ENCODE data around the gene ARL3. TPM values are rescaled to one million over a fixed set of nuclear protein-coding genes. Genes with fewer than 3 reads are reported as not detected.
"Not testable (repeated sequence)": the region's sequence is repeated elsewhere in the genome, so short reads cannot be mapped to it uniquely, and the experiment has no call there.

The ARL3 gene
- total and polyA plus RNA-seq, 2 donors: 8.5 to 17.4 TPM

GRCh38 chr10:102744374-102745051 is 30.3 kb upstream of the ARL3 start:
- DNase-seq (ENCODE audit: extremely low spot score): no peak
- H3K4me1 ChIP-seq (ENCODE audit: insufficient read depth): peaks cover 2% of the 10 kb centered on the region
- 9% methylated on average over 9 of the region's 9 CpGs for WGBS
- H3K36me3 ChIP-seq (ENCODE audit: insufficient read depth): no peaks in the 10 kb centered on the region
- peak overlapping the region; percentile 80 for H3K4me3 ChIP-seq (ENCODE audit: low read depth, low read length)
- peak overlapping the region; percentile 77 for H3K27ac ChIP-seq (ENCODE audit: low read depth)

- peak within 1 kb of the TSS; percentile 80 for H3K4me3 ChIP-seq (ENCODE audit: low read depth, low read length)
- no peaks in the 10 kb centered on the region for H3K36me3 ChIP-seq (ENCODE audit: insufficient read depth)
- H3K27ac ChIP-seq (ENCODE audit: low read depth): peak within 1 kb of the TSS; percentile 77
- DNase-seq (ENCODE audit: extremely low spot score): peak; percentile 99
- under 1% methylated on average over 37 of the region's 37 CpGs for WGBS
- H3K4me1 ChIP-seq (ENCODE audit: insufficient read depth): peaks cover 2% of the 10 kb centered on the region
Measured at GRCh38 chr10:102743588-102744373, 29.6 kb upstream of the ARL3 start, which contains the start of gene WBP1L. WBP1L (plus strand) TSS chr10:102743948; CDS start chr10:102744054, 106 bp downstream.

- DNase-seq (ENCODE audit: extremely low spot score): no peak
- Histone ChIP-seq H3K27ac (ENCODE audit: low read depth) (no peak overlapping the region), H3K4me1 (ENCODE audit: insufficient read depth) (peaks cover 2% of the 10 kb centered on the region), H3K4me3 (ENCODE audit: low read depth, low read length) (peak overlapping the region; percentile 5), H3K36me3 (ENCODE audit: insufficient read depth) (no peaks in the 10 kb centered on the region)
- 30% methylated on average over 7 of the region's 7 CpGs for WGBS
Measured at GRCh38 chr10:102743078-102743587, 28.9 kb upstream of the ARL3 start.

GRCh38 chr10:102742313-102742712 is 28.1 kb upstream of the ARL3 start:
- H3K27ac ChIP-seq (ENCODE audit: low read depth); H3K4me3 ChIP-seq (ENCODE audit: low read depth, low read length); H3K36me3 ChIP-seq (ENCODE audit: insufficient read depth); H3K4me1 ChIP-seq (ENCODE audit: insufficient read depth); DNase-seq (ENCODE audit: extremely low spot score): not testable (repeated sequence)
- 91% methylated on average over 5 of the region's 5 CpGs for WGBS

GRCh38 chr10:102741726-102742237 is 27.6 kb upstream of the ARL3 start:
- no peak for DNase-seq (ENCODE audit: extremely low spot score)
- no peak overlapping the region for H3K27ac ChIP-seq (ENCODE audit: low read depth)
- no peaks in the 10 kb centered on the region for H3K36me3 ChIP-seq (ENCODE audit: insufficient read depth)
- peaks cover 2% of the 10 kb centered on the region for H3K4me1 ChIP-seq (ENCODE audit: insufficient read depth)
- 61% methylated on average over 2 of the region's 2 CpGs for WGBS
- no peak overlapping the region for H3K4me3 ChIP-seq (ENCODE audit: low read depth, low read length)

GRCh38 chr10:102740229-102740628 is 26.0 kb upstream of the ARL3 start:
- DNase-seq (ENCODE audit: extremely low spot score): no peak
- 75% methylated on average over 2 of the region's 2 CpGs for WGBS
- no peak overlapping the region for H3K27ac ChIP-seq (ENCODE audit: low read depth)
- no peaks in the 10 kb centered on the region for H3K4me1 ChIP-seq (ENCODE audit: insufficient read depth)
- no peaks in the 10 kb centered on the region for H3K36me3 ChIP-seq (ENCODE audit: insufficient read depth)
- no peak overlapping the region for H3K4me3 ChIP-seq (ENCODE audit: low read depth, low read length)

GRCh38 chr10:102738692-102739121 is 24.5 kb upstream of the ARL3 start:
- DNase-seq (ENCODE audit: extremely low spot score): no peak
- no peaks in the 10 kb centered on the region for H3K36me3 ChIP-seq (ENCODE audit: insufficient read depth)
- H3K4me3 ChIP-seq (ENCODE audit: low read depth, low read length): no peak overlapping the region
- H3K4me1 ChIP-seq (ENCODE audit: insufficient read depth): no peaks in the 10 kb centered on the region
- H3K27ac ChIP-seq (ENCODE audit: low read depth): no peak overlapping the region

GRCh38 chr10:102735065-102735562 is 20.9 kb upstream of the ARL3 start:
- H3K4me3 ChIP-seq (ENCODE audit: low read depth, low read length): no peak overlapping the region
- no peaks in the 10 kb centered on the region for H3K4me1 ChIP-seq (ENCODE audit: insufficient read depth)
- H3K36me3 ChIP-seq (ENCODE audit: insufficient read depth): no peaks in the 10 kb centered on the region
- no peak overlapping the region for H3K27ac ChIP-seq (ENCODE audit: low read depth)
- WGBS: 75% methylated on average over 9 of the region's 9 CpGs
- no peak for DNase-seq (ENCODE audit: extremely low spot score)

- Histone ChIP-seq H3K36me3 (ENCODE audit: insufficient read depth) (no peaks in the 10 kb centered on the region), H3K4me3 (ENCODE audit: low read depth, low read length) (no peak overlapping the region), H3K4me1 (ENCODE audit: insufficient read depth) (no peaks in the 10 kb centered on the region), H3K27ac (ENCODE audit: low read depth) (no peak overlapping the region)
- WGBS: 78% methylated on average over 1 of the region's 1 CpG
- DNase-seq (ENCODE audit: extremely low spot score): no peak
Measured at GRCh38 chr10:102732661-102733060, 18.5 kb upstream of the ARL3 start.

GRCh38 chr10:102731222-102731800 is 17.1 kb upstream of the ARL3 start:
- H3K36me3 ChIP-seq (ENCODE audit: insufficient read depth): no peaks in the 10 kb centered on the region
- 85% methylated on average over 5 of the region's 5 CpGs for WGBS
- DNase-seq (ENCODE audit: extremely low spot score): no peak

GRCh38 chr10:102729029-102730026 is 15.1 kb upstream of the ARL3 start:
- Histone ChIP-seq H3K36me3 (ENCODE audit: insufficient read depth) (no peaks in the 10 kb centered on the region), H3K4me3 (ENCODE audit: low read depth, low read length) (no peak overlapping the region), H3K27ac (ENCODE audit: low read depth) (no peak overlapping the region), H3K4me1 (ENCODE audit: insufficient read depth) (no peaks in the 10 kb centered on the region)
- DNase-seq (ENCODE audit: extremely low spot score): no peak
- 53% methylated on average over 30 of the region's 30 CpGs for WGBS

More at GRCh38 chr10:102731222-102731800, 17.1 kb upstream of the ARL3 start:
- no peak overlapping the region for H3K4me3 ChIP-seq (ENCODE audit: low read depth, low read length)
- H3K4me1 ChIP-seq (ENCODE audit: insufficient read depth): no peaks in the 10 kb centered on the region
- H3K27ac ChIP-seq (ENCODE audit: low read depth): no peak overlapping the region

- no peak for DNase-seq (ENCODE audit: extremely low spot score)
- no peak overlapping the region for H3K4me3 ChIP-seq (ENCODE audit: low read depth, low read length)
- no peaks in the 10 kb centered on the region for H3K36me3 ChIP-seq (ENCODE audit: insufficient read depth)
- 78% methylated on average over 13 of the region's 13 CpGs for WGBS
- no peak overlapping the region for H3K27ac ChIP-seq (ENCODE audit: low read depth)
- no peaks in the 10 kb centered on the region for H3K4me1 ChIP-seq (ENCODE audit: insufficient read depth)
Measured at GRCh38 chr10:102727037-102727818, 13.0 kb upstream of the ARL3 start.
